Measurements from ENCODE around the gene KCNE3.
"Not testable (repeated sequence)": the region's sequence is repeated elsewhere in the genome, so short reads cannot be mapped to it uniquely, and the experiment has no call there.

KCNE3 gene

GRCh38 chr11:74437441-74438042, 29.8 kb downstream of the KCNE3 start:
- Mint-ChIP-seq H3K9me3 (peaks cover 3% of the 10 kb centered on the region), H3K36me3 (no peaks in the 10 kb centered on the region), H3K4me3 (no peak overlapping the region), H3K4me1 (peaks cover 6% of the 10 kb centered on the region), H3K27me3 (peaks cover 27% of the 10 kb centered on the region), H3K27ac (no peak overlapping the region)
- no peak for ATAC-seq

- H3K9me3 Mint-ChIP-seq, result peaks cover 3% of the 10 kb centered on the region
- ATAC-seq, result no peak
- H3K4me3 Mint-ChIP-seq, result no peak overlapping the region
- H3K27ac Mint-ChIP-seq, result no peak overlapping the region
- H3K36me3 Mint-ChIP-seq, result no peaks in the 10 kb centered on the region
- peaks cover 20% of the 10 kb centered on the region for H3K27me3 Mint-ChIP-seq
- H3K4me1 Mint-ChIP-seq, result peaks cover 6% of the 10 kb centered on the region
Measured at GRCh38 chr11:74434528-74434927, 32.8 kb downstream of the KCNE3 start.

GRCh38 chr11:74429205-74429604, 38.1 kb downstream of the KCNE3 start:
- peaks cover 12% of the 10 kb centered on the region for H3K9me3 Mint-ChIP-seq
- no peak for ATAC-seq

GRCh38 chr11:74427384-74427886, 39.9 kb downstream of the KCNE3 start:
- Mint-ChIP-seq H3K4me1 (no peaks in the 10 kb centered on the region), H3K4me3 (no peak overlapping the region), H3K27me3 (peaks cover 9% of the 10 kb centered on the region), H3K27ac (no peak overlapping the region), H3K9me3 (peaks cover 14% of the 10 kb centered on the region), H3K36me3 (no peaks in the 10 kb centered on the region)
- ATAC-seq, result no peak

More at GRCh38 chr11:74429205-74429604, 38.1 kb downstream of the KCNE3 start:
- Mint-ChIP-seq H3K4me1 (no peaks in the 10 kb centered on the region), H3K27ac (no peak overlapping the region), H3K4me3 (no peak overlapping the region), H3K36me3 (no peaks in the 10 kb centered on the region), H3K27me3 (peaks cover 9% of the 10 kb centered on the region)

- Mint-ChIP-seq H3K4me3 (no peak overlapping the region), H3K27me3 (peaks cover 20% of the 10 kb centered on the region), H3K9me3 (peaks cover 14% of the 10 kb centered on the region), H3K36me3 (no peaks in the 10 kb centered on the region), H3K27ac (no peak overlapping the region), H3K4me1 (no peaks in the 10 kb centered on the region)
- no peak for ATAC-seq
Measured at GRCh38 chr11:74425100-74425499, 42.2 kb downstream of the KCNE3 start.

- H3K4me1 Mint-ChIP-seq, result no peaks in the 10 kb centered on the region
- H3K27ac Mint-ChIP-seq, result no peak overlapping the region
- H3K4me3 Mint-ChIP-seq, result no peak overlapping the region
- H3K9me3 Mint-ChIP-seq, result no peaks in the 10 kb centered on the region
- ATAC-seq, result no peak
- H3K36me3 Mint-ChIP-seq, result no peaks in the 10 kb centered on the region
- peaks cover 11% of the 10 kb centered on the region for H3K27me3 Mint-ChIP-seq
Measured at GRCh38 chr11:74418509-74418895, 48.8 kb downstream of the KCNE3 start.

GRCh38 chr11:74417860-74418508, 49.4 kb downstream of the KCNE3 start:
- no peak overlapping the region for H3K27ac Mint-ChIP-seq
- ATAC-seq, result peak; percentile 34
- H3K36me3 Mint-ChIP-seq, result no peaks in the 10 kb centered on the region

GRCh38 chr11:74417379-74417804, 50.0 kb downstream of the KCNE3 start:
- no peak overlapping the region for H3K4me3 Mint-ChIP-seq
- H3K36me3 Mint-ChIP-seq, result no peaks in the 10 kb centered on the region
- no peaks in the 10 kb centered on the region for H3K9me3 Mint-ChIP-seq
- H3K4me1 Mint-ChIP-seq, result no peaks in the 10 kb centered on the region
- ATAC-seq, result no peak
- H3K27me3 Mint-ChIP-seq, result peaks cover 12% of the 10 kb centered on the region
- H3K27ac Mint-ChIP-seq, result no peak overlapping the region

More at GRCh38 chr11:74417860-74418508, 49.4 kb downstream of the KCNE3 start:
- Mint-ChIP-seq H3K27me3 (peaks cover 11% of the 10 kb centered on the region), H3K4me1 (no peaks in the 10 kb centered on the region), H3K4me3 (no peak overlapping the region), H3K9me3 (no peaks in the 10 kb centered on the region)

GRCh38 chr11:74416974-74417373, 50.4 kb downstream of the KCNE3 start:
- not testable (repeated sequence) for H3K27ac Mint-ChIP-seq, H3K4me3 Mint-ChIP-seq

GRCh38 chr11:74412733-74413359, 54.5 kb downstream of the KCNE3 start:
- no peaks in the 10 kb centered on the region for H3K36me3 Mint-ChIP-seq
- no peak for ATAC-seq
- H3K27ac Mint-ChIP-seq, result no peak overlapping the region
- H3K9me3 Mint-ChIP-seq, result no peaks in the 10 kb centered on the region
- H3K4me3 Mint-ChIP-seq, result no peak overlapping the region
- no peaks in the 10 kb centered on the region for H3K4me1 Mint-ChIP-seq
- peaks cover 12% of the 10 kb centered on the region for H3K27me3 Mint-ChIP-seq

More at GRCh38 chr11:74416974-74417373, 50.4 kb downstream of the KCNE3 start:
- ATAC-seq, H3K9me3 Mint-ChIP-seq, H3K36me3 Mint-ChIP-seq, H3K4me1 Mint-ChIP-seq: not testable (repeated sequence)
- peaks cover 12% of the 10 kb centered on the region for H3K27me3 Mint-ChIP-seq

GRCh38 chr11:74412321-74412720, 55.0 kb downstream of the KCNE3 start:
- H3K4me1 Mint-ChIP-seq, result no peaks in the 10 kb centered on the region
- H3K9me3 Mint-ChIP-seq, result no peaks in the 10 kb centered on the region
- no peak overlapping the region for H3K4me3 Mint-ChIP-seq

GRCh38 chr11:74409633-74410032, 57.7 kb downstream of the KCNE3 start:
- no peaks in the 10 kb centered on the region for H3K36me3 Mint-ChIP-seq
- no peaks in the 10 kb centered on the region for H3K4me1 Mint-ChIP-seq
- peaks cover 12% of the 10 kb centered on the region for H3K27me3 Mint-ChIP-seq
- H3K4me3 Mint-ChIP-seq, result no peak overlapping the region
- no peak overlapping the region for H3K27ac Mint-ChIP-seq
- H3K9me3 Mint-ChIP-seq, result no peaks in the 10 kb centered on the region
- no peak for ATAC-seq

More at GRCh38 chr11:74412321-74412720, 55.0 kb downstream of the KCNE3 start:
- no peak for ATAC-seq
- peaks cover 12% of the 10 kb centered on the region for H3K27me3 Mint-ChIP-seq
- no peaks in the 10 kb centered on the region for H3K36me3 Mint-ChIP-seq
- H3K27ac Mint-ChIP-seq, result no peak overlapping the region

Data from stimulated activated memory B cell treated with anti-CD40 and anti-IgM and Interleukin-4, amounts not matched to agents 10 μg/mL and 1 μg/mL and 100 μg/mL, for 72 hours (primary cell).